K562 (cell line): Measurements from ENCODE around the gene EPHX1. TPM values are rescaled to one million over a fixed set of nuclear protein-coding genes. Genes with fewer than 3 reads are reported as not detected.

Experiments used
- BCOR ChIP-seq: fragments of 450-650 bp; IDR thresholded peaks from 2 replicates; pipeline ENCODE4 v1.6.1; 2016
- CTCF ChIP-seq, 3 experiments: IDR thresholded peaks in 2 of 3; conservative IDR thresholded peaks in 1 of 3; 2 replicates each; pipeline ENCODE4 v1.5.1; 2011 to 2012; ENCODE audit warnings: low read length in 3 of 3, mild to moderate bottlenecking in 3 of 3, control low read depth in 2 of 3, improper control_type of control experiment in 1 of 3, inconsistent platforms in 1 of 3, low read depth in 1 of 3, mixed read lengths in 1 of 3, moderate library complexity in 1 of 3; ENCODE audit not compliant: insufficient read depth in 2 of 3
- CTCFL ChIP-seq: IDR thresholded peaks from 2 replicates; pipeline ENCODE4 v1.6.1; 2011; ENCODE audit warnings: borderline replicate concordance, low read depth, mild to moderate bottlenecking, moderate library complexity, low read length; ENCODE audit not compliant: insufficient read depth, poor library complexity, severe bottlenecking
- ERF ChIP-seq: fragments of 450-650 bp; formaldehyde crosslinking; IDR thresholded peaks from 2 replicates; pipeline ENCODE4 v1.4.0; 2020; ENCODE audit warnings: mild to moderate bottlenecking, mixed read lengths
- ETS2 ChIP-seq: IDR thresholded peaks from 2 replicates; pipeline ENCODE4 v1.6.1; 2016; ENCODE audit warnings: borderline replicate concordance, missing genetic modification characterization, mild to moderate bottlenecking, moderate library complexity, missing compliant biosample characterization; ENCODE audit not compliant: poor library complexity, severe bottlenecking
- FOXJ2 ChIP-seq: fragments of 200-800 bp; sonication (Bioruptor generic); IDR thresholded peaks from 2 replicates; pipeline ENCODE4 v1.6.1; 2016; ENCODE audit warnings: missing genetic modification characterization, missing compliant biosample characterization
- GABPA ChIP-seq: fragments of 200-800 bp; sonication (Bioruptor generic); conservative IDR thresholded peaks from 2 replicates; pipeline ENCODE4 v1.6.1; 2016; ENCODE audit warnings: low read depth, missing genetic modification characterization, missing compliant biosample characterization
- KLF10 ChIP-seq: fragments of 250-450 bp; sonication (Bioruptor Pico); IDR thresholded peaks from 2 replicates; pipeline ENCODE4 v1.6.1; 2021; ENCODE audit warnings: matching md5 sums
- NONO ChIP-seq, 2 experiments: fragments of 200-400 bp in 1 of 2; fragments of 450-650 bp in 1 of 2; formaldehyde crosslinking in 1 of 2; IDR thresholded peaks; 2 replicates each; pipeline ENCODE4 v1.6.1; 2017; ENCODE audit warnings: low read depth in 2 of 2, mild to moderate bottlenecking in 2 of 2, moderate library complexity in 2 of 2, low read length in 1 of 2
- NR2C2 ChIP-seq, 2 experiments: fragments of 200-800 bp in 1 of 2; sonication (Bioruptor generic) in 1 of 2; sonication (generic) in 1 of 2; formaldehyde crosslinking in 1 of 2; IDR thresholded peaks; 2 replicates each; pipeline versions ENCODE4 v1.6.1 to v1.8.0; 2016 to 2022; ENCODE audit warnings: mild to moderate bottlenecking in 1 of 2, missing compliant biosample characterization in 1 of 2, missing genetic modification characterization in 1 of 2, missing genetic modification reagents in 1 of 2
- SMARCA4 ChIP-seq: fragments of 450-650 bp; IDR thresholded peaks from 2 replicates; pipeline ENCODE4 v1.6.1; 2016
- THAP12 ChIP-seq: fragments of 250-450 bp; sonication (Bioruptor Pico); IDR thresholded peaks from 2 replicates; pipeline ENCODE4 v1.9.0; 2021; ENCODE audit warnings: mild to moderate bottlenecking, inconsistent platforms
- USF1 ChIP-seq: sonication (generic); formaldehyde crosslinking; IDR thresholded peaks from 2 replicates; pipeline ENCODE4 v1.9.0; 2022; ENCODE audit warnings: mild to moderate bottlenecking, missing genetic modification reagents
- YBX1 ChIP-seq: fragments of 450-650 bp; IDR thresholded peaks from 2 replicates; pipeline ENCODE4 v1.7.1; 2016; ENCODE audit warnings: mild to moderate bottlenecking
- ZBED1 ChIP-seq: IDR thresholded peaks from 2 replicates; pipeline ENCODE4 v1.6.1; 2014
- ZBTB33 ChIP-seq: sonication (generic); formaldehyde crosslinking; IDR thresholded peaks from 2 replicates; pipeline ENCODE4 v1.8.1; 2023; ENCODE audit warnings: mild to moderate bottlenecking, missing genetic modification reagents
- ZNF384 ChIP-seq: IDR thresholded peaks from 2 replicates; pipeline ENCODE4 v1.6.1; 2012; ENCODE audit warnings: low read depth, low read length, improper control_type of control experiment
- polyA plus RNA-seq, 8 experiments: library from polyadenylated mRNA; depleted of rRNA in 4 of 8; stranded (reverse) in 5 of 8; unstranded in 3 of 8; fragments of >200 nt; fragmentation: Nextera tagmentation in 2 of 8; fragmentation: Illumina TruSeq in 1 of 8; extraction: Ambion mirVana in 2 of 8; extraction: Trizol in 1 of 8; gene quantifications; 2 replicates each; pipeline versions ENCODE4 v1.2.1 to v1.2.3, GENCODE V29; 2011 to 2014; ENCODE audit warnings: inconsistent platforms in 1 of 8, missing spikeins in 1 of 8
- total RNA-seq, 7 experiments: library from RNA; depleted of rRNA in 6 of 7; stranded (reverse); fragments of >200 nt in 6 of 7; fragmentation: Illumina TruSeq in 2 of 7; extraction: Trizol in 2 of 7; gene quantifications; 2 replicates each; pipeline versions ENCODE4 v1.2.1 to v1.2.3, GENCODE V29; 2011 to 2021; ENCODE audit warnings: low replicate concordance in 1 of 7

The EPHX1 gene
- total and polyA plus RNA-seq, 9 of the 15 experiments (the other 6 are each of a cell fraction or from before 2014, with no cell fraction given), result 0.21 to 27.0 (median 6.7) TPM

- peak; percentile 32 for TF ChIP-seq ZBTB33 (CRISPR knock-in tag)
- TF ChIP-seq BCOR, result 0 out of 2 replicates have a peak, but pooled peaks have one; percentile 16
- no peak for TF ChIP-seq NONO (IDR thresholded peaks at IDR 0.05; ENCODE audit: low read depth in 2 of 2, low read length in 1 of 2)
- TF ChIP-seq CTCF (IDR thresholded peaks at IDR 0.05 in 2 of 3, conservative IDR thresholded peaks at IDR 0.05 in 1 of 3; ENCODE audit: insufficient read depth in 2 of 3, low read depth in 1 of 3, low read length in 3 of 3), result 0 out of 6 replicates have a peak, but pooled peaks of 1 of the 3 experiments have one; percentile 6
- no peak for TF ChIP-seq NR2C2 (CRISPR knock-in tag; IDR thresholded peaks at IDR 0.05)
- TF ChIP-seq NR2C2 (tag; IDR thresholded peaks at IDR 0.05), result no peak
- no peak for TF ChIP-seq USF1 (CRISPR knock-in tag)
- TF ChIP-seq GABPA (tag), result no peak
- TF ChIP-seq ERF (CRISPR knock-in tag), result no peak
- no peak for TF ChIP-seq ETS2 (tag)
- TF ChIP-seq CTCFL, result no peak
- TF ChIP-seq THAP12 (CRISPR knock-in tag), result 0 out of 2 replicates have a peak, but pooled peaks have one; percentile 4
- no peak for TF ChIP-seq FOXJ2 (tag)
- no peak for TF ChIP-seq SMARCA4
- TF ChIP-seq YBX1, result no peak
- no peak for TF ChIP-seq ZNF384
- no peak for TF ChIP-seq KLF10 (CRISPR knock-in tag)
- peak; percentile 35; the same call in 1 of the 2 replicates for TF ChIP-seq ZBED1
Observed at GRCh38 chr1:225882694-225883615, 73.0 kb downstream of the EPHX1 start (continued).
